Panc1 (cell line): ENCODE results near the gene NRP1. TPM values are rescaled to one million over a fixed set of nuclear protein-coding genes. Genes with fewer than 3 reads are reported as not detected.
"Not testable (repeated sequence)": the region's sequence is repeated elsewhere in the genome, so short reads cannot be mapped to it uniquely, and the experiment has no call there.

ENCODE experiments used
- ATAC-seq: fragments of 200-7000 bp; cut with Tn5 transposase; 2 replicates; pipeline ENCODE4 v1.9.1; 2020; ENCODE audit warnings: mild to moderate bottlenecking, moderate library complexity
- Bru-seq: library from RNA; stranded (reverse); fragments of 400-500 nt; gene quantifications from one replicate; lab custom pipeline; 2021; lab: Mats Ljungman, UMichigan
- BruChase-seq, 2 experiments: library from RNA; stranded (reverse); fragments of 400-500 nt; gene quantifications; one replicate each; lab custom pipeline; 2021; lab: Mats Ljungman, UMichigan
- BruUV-seq: library from RNA; stranded (reverse); fragments of 400-500 nt; replicated peaks from 2 replicates; lab custom pipeline; 2021; lab: Mats Ljungman, UMichigan
- CTCF ChIA-PET: fragments of 300-600 bp; sonication (Branson Sonifier 250); formaldehyde crosslinking; loops from one replicate; lab custom pipeline; 2022; ENCODE audit warnings: antibody characterized with exemption; lab: Charles Lee
- POLR2A ChIA-PET: fragments of 300-600 bp; sonication (Branson Sonifier 250); formaldehyde crosslinking; loops from one replicate; lab custom pipeline; 2022; ENCODE audit warnings: antibody characterized with exemption; lab: Charles Lee
- DNase-seq: peaks from one replicate; pipeline ENCODE4 v3.0.0-alpha.2; 2010; ENCODE audit warnings: low read depth, low spot score
- H3K27ac ChIP-seq: 2 replicates; pipeline ENCODE4 v1.5.1; 2011; ENCODE audit warnings: mild to moderate bottlenecking, low read length, inconsistent platforms
- H3K27me3 ChIP-seq: fragments of 200-500 bp; sonication (Bioruptor generic); 2 replicates; pipeline ENCODE4 v1.6.0; 2014; ENCODE audit warnings: low read length, inconsistent platforms; ENCODE audit not compliant: control insufficient read depth, insufficient read depth
- H3K36me3 ChIP-seq: fragments of 200-500 bp; sonication (Bioruptor generic); 2 replicates; pipeline ENCODE4 v1.5.1; 2014; ENCODE audit warnings: inconsistent platforms, mild to moderate bottlenecking, low read length, moderate library complexity; ENCODE audit not compliant: control insufficient read depth, insufficient read depth
- H3K4me1 ChIP-seq: 2 replicates; pipeline ENCODE4 v1.5.1; 2011; ENCODE audit warnings: inconsistent platforms, mild to moderate bottlenecking, low read length, moderate library complexity; ENCODE audit not compliant: control insufficient read depth, insufficient read depth
- H3K4me3 ChIP-seq, 2 experiments: 2 replicates each; pipeline ENCODE4 v1.5.1; 2011 to 2012; ENCODE audit warnings: low read depth in 2 of 2, low read length in 2 of 2, mild to moderate bottlenecking in 2 of 2, inconsistent platforms in 1 of 2, moderate library complexity in 1 of 2
- H3K9me3 ChIP-seq: fragments of 200-500 bp; sonication (Bioruptor generic); 2 replicates; pipeline ENCODE4 v1.5.1; 2014; ENCODE audit warnings: low read depth, mild to moderate bottlenecking, inconsistent platforms, low read length, moderate library complexity; ENCODE audit not compliant: control insufficient read depth, insufficient read depth
- POLR2AphosphoS5 ChIP-seq: IDR thresholded peaks from 2 replicates; pipeline ENCODE4 v1.6.1; 2012; ENCODE audit warnings: mild to moderate bottlenecking, low read depth, low read length, moderate library complexity
- SIN3A ChIP-seq: IDR thresholded peaks from 2 replicates; pipeline ENCODE4 v1.6.1; 2012; ENCODE audit warnings: low read depth, mild to moderate bottlenecking, low read length, moderate library complexity, borderline replicate concordance; ENCODE audit not compliant: insufficient read depth
- TCF7L2 ChIP-seq: IDR thresholded peaks from 2 replicates; pipeline ENCODE4 v1.6.1; 2011; ENCODE audit warnings: mild to moderate bottlenecking, low read depth, low read length, inconsistent platforms
- in situ Hi-C: cut with HindIII; loops from 2 replicates; pipeline ENCODE4 v1.10.0; 2016; ENCODE audit warnings: low sequenced_read_pairs, low pct_unique_long_range_greater_than_20kb
- intact Hi-C: fragments of 100-400 bp; cut with micrococcal nuclease; formaldehyde crosslinking; loops from one replicate; pipeline ENCODE4 v1.10.0; 2022; ENCODE audit not compliant: unreplicated experiment
- long read RNA-seq: library from polyadenylated mRNA; unstranded; transcript quantifications from one replicate; pipeline ENCODE4 v2.0.0, GENCODE V29; 2021; ENCODE audit not compliant: unreplicated experiment
- polyA plus RNA-seq: library from polyadenylated mRNA; unstranded; fragments of >200 nt; gene quantifications from one replicate; pipeline ENCODE4 v1.2.1, GENCODE V29; 2012; ENCODE audit warnings: missing spikeins; ENCODE audit not compliant: insufficient read length
- total RNA-seq: library from RNA; stranded (reverse); gene quantifications from one replicate; pipeline ENCODE4 v1.2.1, GENCODE V29; 2021; ENCODE audit not compliant: unreplicated experiment
- TF ChIP-seq, protein P1 (sequence below): fragments of 450-650 bp; IDR thresholded peaks from 2 replicates; pipeline ENCODE4 v1.5.1; 2017; ENCODE audit warnings: mild to moderate bottlenecking
- TF ChIP-seq, protein P2 (sequence below), 2 experiments: IDR thresholded peaks; 2 replicates each; pipeline ENCODE4 v1.6.1; 2011 to 2012; ENCODE audit warnings: low read depth in 2 of 2, control low read depth in 1 of 2, low read length in 1 of 2, mild to moderate bottlenecking in 1 of 2, moderate library complexity in 1 of 2; ENCODE audit not compliant: insufficient read depth in 1 of 2

Gene NRP1
- total RNA-seq (93.4 TPM), Bru-seq, nascent RNA (percentile 93 among the genes with signal in this experiment), BruChase-seq, experiment 1, labeled RNA remaining after a 2-hour chase (percentile 79 among the genes with signal in this experiment), BruChase-seq, experiment 2, labeled RNA remaining after a 6-hour chase (percentile 89 among the genes with signal in this experiment)
- polyA plus RNA-seq: 75.5 TPM
- long read RNA-seq, full-length matches to known transcripts: 55 of 144 reads
- long read RNA-seq, partial matches to known transcripts: 31 of 144 reads
- long read RNA-seq, other reads (novel, unspliced or antisense): 58 of 144 reads

DNA sequence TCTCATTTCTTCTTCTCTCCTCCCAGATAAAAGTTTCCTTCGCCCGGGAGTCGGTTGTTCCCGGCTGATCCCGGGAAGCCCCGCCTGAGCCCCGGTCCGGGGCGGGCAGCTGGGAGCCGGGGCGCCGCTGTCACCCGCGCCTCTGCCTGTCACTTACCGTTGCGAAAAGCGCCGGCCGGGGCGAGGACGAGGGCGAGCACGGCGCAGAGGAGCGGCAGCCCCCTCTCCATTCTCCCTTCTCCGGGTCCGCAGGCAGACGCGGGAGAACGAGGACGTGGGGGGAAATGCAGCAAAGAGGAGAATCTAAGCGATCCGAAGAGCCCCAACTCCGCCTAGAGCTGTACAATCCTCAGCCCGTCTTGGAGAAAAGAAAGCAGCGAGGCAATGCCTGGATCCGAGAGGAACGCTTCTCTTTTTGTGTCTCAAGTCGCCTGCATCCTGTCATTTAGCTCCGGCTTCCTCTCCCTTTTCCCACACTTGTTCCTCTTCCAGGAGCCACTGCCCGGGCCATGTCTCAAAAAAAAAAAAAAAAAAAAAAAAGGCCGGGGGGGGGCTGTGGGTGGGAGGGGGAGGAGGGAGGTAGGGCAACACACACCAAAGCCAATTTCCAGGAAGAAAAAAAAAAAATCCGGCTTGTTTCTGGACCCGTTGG lies at the start of gene NRP1:
TSS of gene NRP1 (minus strand) at position 515 of the 652 bp plus-strand sequence. CDS start at position 230, 285 bp downstream.
- TF ChIP-seq, protein P1, sequence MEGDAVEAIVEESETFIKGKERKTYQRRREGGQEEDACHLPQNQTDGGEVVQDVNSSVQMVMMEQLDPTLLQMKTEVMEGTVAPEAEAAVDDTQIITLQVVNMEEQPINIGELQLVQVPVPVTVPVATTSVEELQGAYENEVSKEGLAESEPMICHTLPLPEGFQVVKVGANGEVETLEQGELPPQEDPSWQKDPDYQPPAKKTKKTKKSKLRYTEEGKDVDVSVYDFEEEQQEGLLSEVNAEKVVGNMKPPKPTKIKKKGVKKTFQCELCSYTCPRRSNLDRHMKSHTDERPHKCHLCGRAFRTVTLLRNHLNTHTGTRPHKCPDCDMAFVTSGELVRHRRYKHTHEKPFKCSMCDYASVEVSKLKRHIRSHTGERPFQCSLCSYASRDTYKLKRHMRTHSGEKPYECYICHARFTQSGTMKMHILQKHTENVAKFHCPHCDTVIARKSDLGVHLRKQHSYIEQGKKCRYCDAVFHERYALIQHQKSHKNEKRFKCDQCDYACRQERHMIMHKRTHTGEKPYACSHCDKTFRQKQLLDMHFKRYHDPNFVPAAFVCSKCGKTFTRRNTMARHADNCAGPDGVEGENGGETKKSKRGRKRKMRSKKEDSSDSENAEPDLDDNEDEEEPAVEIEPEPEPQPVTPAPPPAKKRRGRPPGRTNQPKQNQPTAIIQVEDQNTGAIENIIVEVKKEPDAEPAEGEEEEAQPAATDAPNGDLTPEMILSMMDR: no peak
- peak; percentile 4; the same call in 1 of the 2 replicates for TF ChIP-seq POLR2AphosphoS5
- CTCF ChIA-PET: no interaction called here
- intact Hi-C loops (loop anchor here (5.0 to 10.0 kb wide), 2 partner anchors 1191 to 1303 kb away; no protein-coding TSS in a partner anchor), in situ Hi-C loops (no loop called here)
- H3K36me3 ChIP-seq: peaks cover 9% of the 10 kb centered on the region; the same call in 1 of the 2 replicates
- DNase-seq (no peak), ATAC-seq (no peak)
- peak within 1 kb of the TSS; percentile 61 to 95 for H3K4me3 ChIP-seq
- POLR2A ChIA-PET: interaction anchor here (0.7 kb wide), 1 partner anchor 705 kb away, joined by 14 read pairs; no protein-coding TSS in a partner anchor
- no TSS peak for BruUV-seq
- no peaks in the 10 kb centered on the region for H3K27me3 ChIP-seq
- no peaks in the 10 kb centered on the region for H3K9me3 ChIP-seq
- H3K27ac ChIP-seq: peak within 1 kb of the TSS; percentile 88
- H3K4me1 ChIP-seq: peaks cover 18% of the 10 kb centered on the region

DNA sequence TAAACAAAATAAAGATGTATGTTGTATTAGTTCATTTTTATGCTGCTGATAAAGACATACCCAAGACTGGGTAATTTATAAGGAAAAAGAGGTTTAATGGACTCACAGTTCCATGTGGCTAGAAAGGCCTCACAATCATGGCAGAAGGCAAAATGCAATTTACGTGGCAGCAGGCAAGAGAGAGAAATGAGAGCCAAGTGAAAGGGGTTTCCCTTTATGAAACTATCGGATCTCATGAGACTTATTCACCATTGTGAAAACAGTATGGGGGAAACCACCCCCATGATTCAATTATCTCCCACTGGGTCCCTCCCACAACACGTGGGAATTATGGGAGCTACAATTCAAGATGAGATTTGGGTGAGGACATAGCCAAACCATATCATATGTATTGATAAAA lies 49.7 kb upstream of the NRP1 start:
- H3K27me3 ChIP-seq, in situ Hi-C loops, H3K4me1 ChIP-seq, CTCF ChIA-PET, H3K36me3 ChIP-seq, H3K9me3 ChIP-seq, H3K27ac ChIP-seq, BruUV-seq, H3K4me3 ChIP-seq, POLR2A ChIA-PET, intact Hi-C loops, ATAC-seq, DNase-seq: not testable (repeated sequence)

DNA sequence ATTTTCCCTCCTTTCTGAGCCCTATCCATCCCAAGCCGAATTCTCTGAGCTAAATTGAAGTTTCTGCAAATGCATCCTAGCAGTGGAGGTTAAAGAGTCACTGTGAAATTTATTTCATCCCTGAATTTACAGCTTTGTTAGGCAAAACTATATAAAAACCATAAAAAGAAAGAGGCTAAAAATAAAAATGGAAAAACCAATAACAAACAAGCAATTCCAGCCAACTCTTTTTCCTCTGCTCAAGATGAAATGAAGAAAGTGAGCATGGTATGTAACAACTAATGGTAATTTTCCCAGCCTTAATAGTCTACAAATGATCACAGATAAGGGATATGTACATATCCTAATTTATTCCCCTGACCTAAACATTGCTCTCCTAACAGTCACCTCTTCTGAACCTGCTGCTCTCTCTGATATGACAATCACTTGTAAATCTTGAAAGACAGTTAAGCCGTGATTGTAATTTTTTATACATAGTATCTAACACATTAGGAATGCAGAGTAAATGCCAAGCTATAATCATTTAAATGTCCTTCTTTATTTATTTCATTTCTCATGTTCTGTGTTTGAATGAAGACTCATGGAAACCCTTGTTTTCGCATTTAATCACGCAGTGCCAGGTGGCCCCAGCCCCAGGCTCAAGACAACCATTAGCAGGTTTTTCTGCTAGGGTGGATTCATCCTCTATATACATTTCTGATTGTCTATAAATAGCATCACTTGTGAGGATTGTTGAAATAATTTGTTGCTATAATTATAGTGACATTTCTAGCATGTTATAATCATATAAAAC lies 48.6 kb upstream of the NRP1 start:
- DNase-seq (no peak), ATAC-seq (no peak)
- ChIA-PET CTCF (no interaction called here), POLR2A (no interaction called here)
- Histone ChIP-seq H3K27me3 (no peaks in the 10 kb centered on the region), H3K9me3 (no peaks in the 10 kb centered on the region), H3K36me3 (no peaks in the 10 kb centered on the region), H3K27ac (no peak overlapping the region), H3K4me1 (no peaks in the 10 kb centered on the region), H3K4me3 (no peak overlapping the region)
- TF ChIP-seq, protein P2, sequence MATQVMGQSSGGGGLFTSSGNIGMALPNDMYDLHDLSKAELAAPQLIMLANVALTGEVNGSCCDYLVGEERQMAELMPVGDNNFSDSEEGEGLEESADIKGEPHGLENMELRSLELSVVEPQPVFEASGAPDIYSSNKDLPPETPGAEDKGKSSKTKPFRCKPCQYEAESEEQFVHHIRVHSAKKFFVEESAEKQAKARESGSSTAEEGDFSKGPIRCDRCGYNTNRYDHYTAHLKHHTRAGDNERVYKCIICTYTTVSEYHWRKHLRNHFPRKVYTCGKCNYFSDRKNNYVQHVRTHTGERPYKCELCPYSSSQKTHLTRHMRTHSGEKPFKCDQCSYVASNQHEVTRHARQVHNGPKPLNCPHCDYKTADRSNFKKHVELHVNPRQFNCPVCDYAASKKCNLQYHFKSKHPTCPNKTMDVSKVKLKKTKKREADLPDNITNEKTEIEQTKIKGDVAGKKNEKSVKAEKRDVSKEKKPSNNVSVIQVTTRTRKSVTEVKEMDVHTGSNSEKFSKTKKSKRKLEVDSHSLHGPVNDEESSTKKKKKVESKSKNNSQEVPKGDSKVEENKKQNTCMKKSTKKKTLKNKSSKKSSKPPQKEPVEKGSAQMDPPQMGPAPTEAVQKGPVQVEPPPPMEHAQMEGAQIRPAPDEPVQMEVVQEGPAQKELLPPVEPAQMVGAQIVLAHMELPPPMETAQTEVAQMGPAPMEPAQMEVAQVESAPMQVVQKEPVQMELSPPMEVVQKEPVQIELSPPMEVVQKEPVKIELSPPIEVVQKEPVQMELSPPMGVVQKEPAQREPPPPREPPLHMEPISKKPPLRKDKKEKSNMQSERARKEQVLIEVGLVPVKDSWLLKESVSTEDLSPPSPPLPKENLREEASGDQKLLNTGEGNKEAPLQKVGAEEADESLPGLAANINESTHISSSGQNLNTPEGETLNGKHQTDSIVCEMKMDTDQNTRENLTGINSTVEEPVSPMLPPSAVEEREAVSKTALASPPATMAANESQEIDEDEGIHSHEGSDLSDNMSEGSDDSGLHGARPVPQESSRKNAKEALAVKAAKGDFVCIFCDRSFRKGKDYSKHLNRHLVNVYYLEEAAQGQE (IDR thresholded peaks at IDR 0.05; ENCODE audit: insufficient read depth in 1 of 2, low read depth in 2 of 2, low read length in 1 of 2): no peak
- TF ChIP-seq POLR2AphosphoS5 (no peak), TCF7L2 (no peak), SIN3A (no peak)
- TF ChIP-seq, protein P1: no peak
- intact Hi-C loops: no loop called here
- no TSS peak for BruUV-seq
- in situ Hi-C loops: no loop called here
